HepG2 (cell line): ENCODE results near the gene MIDN. TPM values are rescaled to one million over a fixed set of nuclear protein-coding genes. Genes with fewer than 3 reads are reported as not detected.

Source experiments
- CAMTA2 ChIP-seq: sonication (generic); formaldehyde crosslinking; IDR thresholded peaks from 2 replicates; pipeline ENCODE4 v1.4.0; 2020; ENCODE audit warnings: mild to moderate bottlenecking, missing genetic modification reagents, borderline replicate concordance
- CHD4 ChIP-seq: fragments of 200-600 bp; sonication (generic); IDR thresholded peaks from 2 replicates; pipeline ENCODE4 v1.7.0; 2017; ENCODE audit warnings: mild to moderate bottlenecking, low read length, borderline replicate concordance
- FOSL1 ChIP-seq: sonication (generic); formaldehyde crosslinking; IDR thresholded peaks from 2 replicates; pipeline ENCODE4 v1.9.0; 2021; ENCODE audit warnings: missing genetic modification reagents, borderline replicate concordance
- HNF4G ChIP-seq, 2 experiments: sonication (generic) in 1 of 2; formaldehyde crosslinking in 1 of 2; IDR thresholded peaks; 2 replicates each; pipeline versions ENCODE4 v1.4.0 to v1.6.1; 2011 to 2020; ENCODE audit warnings: borderline replicate concordance in 2 of 2, low read depth in 2 of 2, mild to moderate bottlenecking in 2 of 2, low read length in 1 of 2, missing genetic modification reagents in 1 of 2, moderate library complexity in 1 of 2
- HOXA5 ChIP-seq: sonication (generic); formaldehyde crosslinking; IDR thresholded peaks from 2 replicates; pipeline ENCODE4 v1.4.0; 2020; ENCODE audit warnings: missing genetic modification reagents
- KLF16 ChIP-seq, 2 experiments: sonication (generic) in 1 of 2; formaldehyde crosslinking in 1 of 2; IDR thresholded peaks; 2 replicates each; pipeline versions ENCODE4 v1.6.1 to v1.8.0; 2016 to 2023; ENCODE audit warnings: missing genetic modification reagents in 2 of 2, missing compliant biosample characterization in 1 of 2
- SCMH1 ChIP-seq: sonication (generic); formaldehyde crosslinking; IDR thresholded peaks from 2 replicates; pipeline ENCODE4 v1.9.0; 2021; ENCODE audit warnings: missing genetic modification reagents, mild to moderate bottlenecking, borderline replicate concordance
- SP4 ChIP-seq: sonication (generic); formaldehyde crosslinking; IDR thresholded peaks from 2 replicates; pipeline ENCODE4 v1.8.1; 2023; ENCODE audit warnings: mild to moderate bottlenecking, missing genetic modification reagents
- ZNF562 ChIP-seq: sonication (generic); formaldehyde crosslinking; IDR thresholded peaks from 2 replicates; pipeline ENCODE4 v1.8.0; 2022; ENCODE audit warnings: missing genetic modification reagents, borderline replicate concordance
- ZNF670 ChIP-seq: sonication (generic); formaldehyde crosslinking; IDR thresholded peaks from 2 replicates; pipeline ENCODE4 v1.8.0; 2022; ENCODE audit warnings: mild to moderate bottlenecking, missing genetic modification reagents, borderline replicate concordance
- ZSCAN29 ChIP-seq: sonication (generic); formaldehyde crosslinking; conservative IDR thresholded peaks from 2 replicates; pipeline ENCODE4 v1.4.0; 2020; ENCODE audit warnings: mild to moderate bottlenecking, missing genetic modification reagents
- polyA plus RNA-seq, 8 experiments: library from polyadenylated mRNA; depleted of rRNA in 3 of 8; stranded (reverse) in 7 of 8; unstranded in 1 of 8; fragments of >200 nt; fragmentation: Illumina TruSeq in 4 of 8; extraction: Trizol in 4 of 8; gene quantifications; 2 replicates each; pipeline versions ENCODE4 v1.2.1 to v1.2.3, GENCODE V29; 2011 to 2016; ENCODE audit warnings: low read depth in 4 of 8, missing spikeins in 1 of 8, mixed read lengths in 1 of 8; ENCODE audit not compliant: insufficient read depth in 1 of 8
- total RNA-seq, 5 experiments: library from RNA; depleted of rRNA; stranded (reverse); fragments of >200 nt; fragmentation: Illumina TruSeq; extraction: Trizol; gene quantifications; 2 replicates each; pipeline ENCODE4 v1.2.3, GENCODE V29; 2016; ENCODE audit warnings: low read depth in 1 of 5
- TF ChIP-seq, protein P1 (sequence below): sonication (generic); formaldehyde crosslinking; IDR thresholded peaks from 2 replicates; pipeline ENCODE4 v1.8.0; 2022; ENCODE audit warnings: low read depth, missing genetic modification reagents
- TF ChIP-seq, protein P2 (sequence below): IDR thresholded peaks from 2 replicates; pipeline ENCODE4 v1.6.1; 2016
- TF ChIP-seq, protein P3 (sequence below): IDR thresholded peaks from 2 replicates; pipeline ENCODE4 v1.6.1; 2016; ENCODE audit warnings: low read depth, missing genetic modification reagents, missing compliant biosample characterization
- TF ChIP-seq, protein P4 (sequence below): sonication (generic); formaldehyde crosslinking; IDR thresholded peaks from 2 replicates; pipeline ENCODE4 v1.4.0; 2020; ENCODE audit warnings: missing genetic modification reagents
- TF ChIP-seq, protein P5 (sequence below): sonication (generic); formaldehyde crosslinking; IDR thresholded peaks from 2 replicates; pipeline ENCODE4 v1.4.0; 2020; ENCODE audit warnings: missing genetic modification reagents

MIDN gene
- total and polyA plus RNA-seq, 2 of the 13 experiments (the other 11 are each of a cell fraction or from before 2014, with no cell fraction given): 8.4 to 18.0 TPM

DNA sequence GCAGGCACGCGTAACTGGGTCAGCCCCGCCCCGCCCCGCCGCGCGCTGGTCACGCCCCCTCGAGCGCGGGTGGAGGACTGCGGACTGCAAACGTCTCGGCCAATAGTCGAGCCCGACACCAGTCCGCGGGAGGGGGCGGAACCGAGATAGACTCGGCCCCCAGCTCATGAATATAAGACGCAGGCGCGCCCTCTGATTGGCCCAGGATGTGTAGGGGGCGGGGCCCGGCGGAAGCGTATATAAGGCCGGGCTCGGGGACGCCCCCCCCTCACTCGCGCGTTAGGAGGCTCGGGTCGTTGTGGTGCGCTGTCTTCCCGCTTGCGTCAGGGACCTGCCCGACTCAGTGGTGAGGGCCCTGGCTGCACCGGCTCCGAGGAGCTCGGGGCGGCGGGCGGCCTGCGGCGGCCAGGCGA is 20.7 kb downstream of the MIDN start, which contains the start of gene CIRBP (continued):
- no peak for TF ChIP-seq ZNF670 (CRISPR knock-in tag)
- TF ChIP-seq, protein P1, sequence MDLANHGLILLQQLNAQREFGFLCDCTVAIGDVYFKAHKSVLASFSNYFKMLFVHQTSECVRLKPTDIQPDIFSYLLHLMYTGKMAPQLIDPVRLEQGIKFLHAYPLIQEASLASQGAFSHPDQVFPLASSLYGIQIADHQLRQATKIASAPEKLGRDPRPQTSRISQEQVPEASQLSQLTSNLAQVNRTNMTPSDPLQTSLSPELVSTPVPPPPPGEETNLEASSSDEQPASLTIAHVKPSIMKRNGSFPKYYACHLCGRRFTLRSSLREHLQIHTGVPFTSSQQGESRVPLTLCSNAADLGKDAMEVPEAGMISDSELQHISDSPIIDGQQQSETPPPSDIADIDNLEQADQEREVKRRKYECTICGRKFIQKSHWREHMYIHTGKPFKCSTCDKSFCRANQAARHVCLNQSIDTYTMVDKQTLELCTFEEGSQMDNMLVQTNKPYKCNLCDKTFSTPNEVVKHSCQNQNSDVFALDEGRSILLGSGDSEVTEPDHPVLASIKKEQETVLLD: peak; percentile 56
- TF ChIP-seq, protein P2, sequence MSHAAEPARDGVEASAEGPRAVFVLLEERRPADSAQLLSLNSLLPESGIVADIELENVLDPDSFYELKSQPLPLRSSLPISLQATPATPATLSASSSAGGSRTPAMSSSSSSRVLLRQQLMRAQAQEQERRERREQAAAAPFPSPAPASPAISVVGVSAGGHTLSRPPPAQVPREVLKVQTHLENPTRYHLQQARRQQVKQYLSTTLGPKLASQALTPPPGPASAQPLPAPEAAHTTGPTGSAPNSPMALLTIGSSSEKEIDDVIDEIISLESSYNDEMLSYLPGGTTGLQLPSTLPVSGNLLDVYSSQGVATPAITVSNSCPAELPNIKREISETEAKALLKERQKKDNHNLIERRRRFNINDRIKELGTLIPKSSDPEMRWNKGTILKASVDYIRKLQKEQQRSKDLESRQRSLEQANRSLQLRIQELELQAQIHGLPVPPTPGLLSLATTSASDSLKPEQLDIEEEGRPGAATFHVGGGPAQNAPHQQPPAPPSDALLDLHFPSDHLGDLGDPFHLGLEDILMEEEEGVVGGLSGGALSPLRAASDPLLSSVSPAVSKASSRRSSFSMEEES (CRISPR knock-in tag): peak; percentile 38; the same call in 1 of the 2 replicates
- TF ChIP-seq, protein P3, sequence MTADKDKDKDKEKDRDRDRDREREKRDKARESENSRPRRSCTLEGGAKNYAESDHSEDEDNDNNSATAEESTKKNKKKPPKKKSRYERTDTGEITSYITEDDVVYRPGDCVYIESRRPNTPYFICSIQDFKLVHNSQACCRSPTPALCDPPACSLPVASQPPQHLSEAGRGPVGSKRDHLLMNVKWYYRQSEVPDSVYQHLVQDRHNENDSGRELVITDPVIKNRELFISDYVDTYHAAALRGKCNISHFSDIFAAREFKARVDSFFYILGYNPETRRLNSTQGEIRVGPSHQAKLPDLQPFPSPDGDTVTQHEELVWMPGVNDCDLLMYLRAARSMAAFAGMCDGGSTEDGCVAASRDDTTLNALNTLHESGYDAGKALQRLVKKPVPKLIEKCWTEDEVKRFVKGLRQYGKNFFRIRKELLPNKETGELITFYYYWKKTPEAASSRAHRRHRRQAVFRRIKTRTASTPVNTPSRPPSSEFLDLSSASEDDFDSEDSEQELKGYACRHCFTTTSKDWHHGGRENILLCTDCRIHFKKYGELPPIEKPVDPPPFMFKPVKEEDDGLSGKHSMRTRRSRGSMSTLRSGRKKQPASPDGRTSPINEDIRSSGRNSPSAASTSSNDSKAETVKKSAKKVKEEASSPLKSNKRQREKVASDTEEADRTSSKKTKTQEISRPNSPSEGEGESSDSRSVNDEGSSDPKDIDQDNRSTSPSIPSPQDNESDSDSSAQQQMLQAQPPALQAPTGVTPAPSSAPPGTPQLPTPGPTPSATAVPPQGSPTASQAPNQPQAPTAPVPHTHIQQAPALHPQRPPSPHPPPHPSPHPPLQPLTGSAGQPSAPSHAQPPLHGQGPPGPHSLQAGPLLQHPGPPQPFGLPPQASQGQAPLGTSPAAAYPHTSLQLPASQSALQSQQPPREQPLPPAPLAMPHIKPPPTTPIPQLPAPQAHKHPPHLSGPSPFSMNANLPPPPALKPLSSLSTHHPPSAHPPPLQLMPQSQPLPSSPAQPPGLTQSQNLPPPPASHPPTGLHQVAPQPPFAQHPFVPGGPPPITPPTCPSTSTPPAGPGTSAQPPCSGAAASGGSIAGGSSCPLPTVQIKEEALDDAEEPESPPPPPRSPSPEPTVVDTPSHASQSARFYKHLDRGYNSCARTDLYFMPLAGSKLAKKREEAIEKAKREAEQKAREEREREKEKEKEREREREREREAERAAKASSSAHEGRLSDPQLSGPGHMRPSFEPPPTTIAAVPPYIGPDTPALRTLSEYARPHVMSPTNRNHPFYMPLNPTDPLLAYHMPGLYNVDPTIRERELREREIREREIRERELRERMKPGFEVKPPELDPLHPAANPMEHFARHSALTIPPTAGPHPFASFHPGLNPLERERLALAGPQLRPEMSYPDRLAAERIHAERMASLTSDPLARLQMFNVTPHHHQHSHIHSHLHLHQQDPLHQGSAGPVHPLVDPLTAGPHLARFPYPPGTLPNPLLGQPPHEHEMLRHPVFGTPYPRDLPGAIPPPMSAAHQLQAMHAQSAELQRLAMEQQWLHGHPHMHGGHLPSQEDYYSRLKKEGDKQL (CRISPR knock-in tag): no peak
- no peak for TF ChIP-seq HNF4G (IDR thresholded peaks at IDR 0.05; ENCODE audit: borderline replicate concordance, low read depth, low read length)
- no peak for TF ChIP-seq HNF4G (CRISPR knock-in tag; IDR thresholded peaks at IDR 0.05; ENCODE audit: borderline replicate concordance, low read depth)
- TF ChIP-seq FOSL1: no peak
- no peak for TF ChIP-seq CHD4
- TF ChIP-seq, protein P4, sequence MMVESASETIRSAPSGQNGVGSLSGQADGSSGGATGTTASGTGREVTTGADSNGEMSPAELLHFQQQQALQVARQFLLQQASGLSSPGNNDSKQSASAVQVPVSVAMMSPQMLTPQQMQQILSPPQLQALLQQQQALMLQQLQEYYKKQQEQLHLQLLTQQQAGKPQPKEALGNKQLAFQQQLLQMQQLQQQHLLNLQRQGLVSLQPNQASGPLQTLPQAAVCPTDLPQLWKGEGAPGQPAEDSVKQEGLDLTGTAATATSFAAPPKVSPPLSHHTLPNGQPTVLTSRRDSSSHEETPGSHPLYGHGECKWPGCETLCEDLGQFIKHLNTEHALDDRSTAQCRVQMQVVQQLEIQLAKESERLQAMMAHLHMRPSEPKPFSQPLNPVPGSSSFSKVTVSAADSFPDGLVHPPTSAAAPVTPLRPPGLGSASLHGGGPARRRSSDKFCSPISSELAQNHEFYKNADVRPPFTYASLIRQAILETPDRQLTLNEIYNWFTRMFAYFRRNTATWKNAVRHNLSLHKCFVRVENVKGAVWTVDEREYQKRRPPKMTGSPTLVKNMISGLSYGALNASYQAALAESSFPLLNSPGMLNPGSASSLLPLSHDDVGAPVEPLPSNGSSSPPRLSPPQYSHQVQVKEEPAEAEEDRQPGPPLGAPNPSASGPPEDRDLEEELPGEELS (CRISPR knock-in tag): no peak
- TF ChIP-seq SCMH1 (CRISPR knock-in tag): no peak
- TF ChIP-seq SP4 (CRISPR knock-in tag): peak; percentile 97
- TF ChIP-seq ZSCAN29 (CRISPR knock-in tag): no peak
- TF ChIP-seq KLF16 (CRISPR knock-in tag; IDR thresholded peaks at IDR 0.05): no peak; a peak in 1 of 4 replicates
- TF ChIP-seq ZNF562: no peak
- TF ChIP-seq CAMTA2 (CRISPR knock-in tag): no peak
- TF ChIP-seq, protein P5, sequence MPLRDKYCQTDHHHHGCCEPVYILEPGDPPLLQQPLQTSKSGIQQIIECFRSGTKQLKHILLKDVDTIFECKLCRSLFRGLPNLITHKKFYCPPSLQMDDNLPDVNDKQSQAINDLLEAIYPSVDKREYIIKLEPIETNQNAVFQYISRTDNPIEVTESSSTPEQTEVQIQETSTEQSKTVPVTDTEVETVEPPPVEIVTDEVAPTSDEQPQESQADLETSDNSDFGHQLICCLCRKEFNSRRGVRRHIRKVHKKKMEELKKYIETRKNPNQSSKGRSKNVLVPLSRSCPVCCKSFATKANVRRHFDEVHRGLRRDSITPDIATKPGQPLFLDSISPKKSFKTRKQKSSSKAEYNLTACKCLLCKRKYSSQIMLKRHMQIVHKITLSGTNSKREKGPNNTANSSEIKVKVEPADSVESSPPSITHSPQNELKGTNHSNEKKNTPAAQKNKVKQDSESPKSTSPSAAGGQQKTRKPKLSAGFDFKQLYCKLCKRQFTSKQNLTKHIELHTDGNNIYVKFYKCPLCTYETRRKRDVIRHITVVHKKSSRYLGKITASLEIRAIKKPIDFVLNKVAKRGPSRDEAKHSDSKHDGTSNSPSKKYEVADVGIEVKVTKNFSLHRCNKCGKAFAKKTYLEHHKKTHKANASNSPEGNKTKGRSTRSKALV (CRISPR knock-in tag): 0 out of 2 replicates have a peak, but pooled peaks have one; percentile 18
- no peak for TF ChIP-seq HOXA5 (CRISPR knock-in tag)
